Measurements from ENCODE around the gene CHD5. TPM values are rescaled to one million over a fixed set of nuclear protein-coding genes. Genes with fewer than 3 reads are reported as not detected.

The CHD5 gene
- total and polyA plus RNA-seq, 2 of the 4 experiments (the other 2 are of a cell fraction): under 0.01 to 0.09 TPM

DNA sequence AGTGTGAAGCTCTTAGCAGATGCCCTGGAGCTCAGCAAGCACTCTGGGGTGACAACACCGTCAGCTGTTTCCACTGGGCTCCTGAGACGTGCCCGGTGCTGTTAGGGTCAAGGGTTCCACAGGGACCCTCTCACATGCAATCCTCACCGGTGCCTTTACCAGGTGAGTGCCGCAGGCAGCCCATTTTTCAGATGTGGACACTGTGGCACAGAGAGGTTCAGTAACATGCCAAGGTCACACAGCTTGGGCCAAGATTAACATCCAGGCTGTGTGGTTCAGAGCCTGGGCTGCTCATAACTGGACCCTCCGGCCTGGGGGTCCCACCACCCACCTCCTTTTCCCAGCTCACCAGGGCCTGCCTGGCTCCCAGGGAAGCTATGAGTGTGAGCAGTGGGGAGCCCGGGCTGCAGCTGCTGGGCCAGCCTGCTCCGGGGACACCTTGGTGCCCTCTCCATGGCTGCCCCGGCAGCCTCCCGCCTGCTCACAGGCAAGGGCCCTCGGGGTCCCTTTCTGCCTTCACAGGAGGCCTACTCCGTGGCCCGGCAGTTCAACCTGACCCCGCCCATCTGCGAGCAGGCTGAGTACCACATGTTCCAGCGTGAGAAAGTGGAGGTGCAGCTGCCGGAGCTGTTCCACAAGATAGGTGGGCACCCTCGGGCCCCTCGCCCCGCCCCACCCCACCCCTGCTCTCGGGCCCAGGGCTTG lies 85.2 kb downstream of the CHD5 start:
- CTCF ChIA-PET: no interaction called here
- Histone ChIP-seq H3K9ac (ENCODE audit: low read depth, low read length) (no peak overlapping the region), H2AK5ac (ENCODE audit: low read depth, low read length) (no peak overlapping the region), H3K4ac (ENCODE audit: low read depth, low read length) (no peak overlapping the region), H3K18ac (ENCODE audit: low read depth, low read length) (no peak overlapping the region), H4K5ac (ENCODE audit: low read depth, low read length) (no peak overlapping the region), H2BK15ac (ENCODE audit: low read depth, low read length) (no peak overlapping the region), H2AK9ac (replicated peaks; ENCODE audit: low read depth, low read length, poor library complexity) (no peak overlapping the region), H3K4me1 (ENCODE audit: control insufficient read depth, insufficient read depth, low read length) (no peaks in the 10 kb centered on the region), H4K20me1 (ENCODE audit: insufficient read depth, low read length) (no peaks in the 10 kb centered on the region), H3K14ac (replicated peaks; ENCODE audit: low read depth, low read length) (no peak overlapping the region), H3K27me3 (ENCODE audit: control insufficient read depth, insufficient read depth, low read length) (peaks cover 4% of the 10 kb centered on the region; the same call in 1 of the 2 replicates), H4K8ac (ENCODE audit: low read depth in 2 of 2, low read length in 2 of 2) (no peak overlapping the region), H3K9me1 (ENCODE audit: insufficient read depth, low read length) (no peaks in the 10 kb centered on the region), H3K79me1 (ENCODE audit: low read depth in 1 of 2, low read length in 2 of 2) (no peaks in the 10 kb centered on the region), H2AFZ (replicated peaks; ENCODE audit: low read length, poor library complexity) (peak overlapping the region; percentile 43), H3K4me2 (ENCODE audit: low read depth, low read length) (no peak overlapping the region), H3K23ac (ENCODE audit: low read depth, low read length) (no peak overlapping the region), H3K56ac (ENCODE audit: extremely low read depth, insufficient read depth, low read length) (no peak overlapping the region), H3K9me3 (ENCODE audit: control insufficient read depth, insufficient read depth, low read length) (no peaks in the 10 kb centered on the region), H3K36me3 (ENCODE audit: control insufficient read depth, insufficient read depth, low read length) (no peaks in the 10 kb centered on the region), H2BK20ac (ENCODE audit: low read depth, low read length) (no peak overlapping the region), H4K91ac (ENCODE audit: insufficient read depth, low read depth, low read length) (no peak overlapping the region), H2BK120ac (ENCODE audit: low read depth, low read length) (no peak overlapping the region), H2BK5ac (ENCODE audit: low read depth, low read length, poor library complexity, severe bottlenecking) (no peak overlapping the region), H3K27ac (ENCODE audit: insufficient read depth, low read length) (no peak overlapping the region), H3K4me3 (ENCODE audit: insufficient read depth, low read depth, low read length) (no peak overlapping the region)
- ATAC-seq (ENCODE audit: low read depth) (no peak), DNase-seq (no peak)
- POLR2A ChIA-PET (ENCODE audit: unreplicated experiment): no interaction called here
- intact Hi-C loops (cut with micrococcal nuclease): no loop called here
- in situ Hi-C loops (cut with MboI; ENCODE audit: low sequenced_read_pairs): no loop called here
- TF ChIP-seq RFX5 (IDR thresholded peaks at IDR 0.05; ENCODE audit: low read depth, low read length) (no peak), RAD21 (IDR thresholded peaks at IDR 0.05; ENCODE audit: low read length) (no peak), BHLHE40 (IDR thresholded peaks at IDR 0.05; ENCODE audit: low read depth, low read length) (no peak), RCOR1 (IDR thresholded peaks at IDR 0.05; ENCODE audit: insufficient replicate concordance, low read length) (no peak), NFE2L2 (IDR thresholded peaks at IDR 0.05; ENCODE audit: low read depth, low read length) (no peak), SMC3 (IDR thresholded peaks at IDR 0.05; ENCODE audit: low read depth, low read length) (no peak)
- TF ChIP-seq, protein P1, sequence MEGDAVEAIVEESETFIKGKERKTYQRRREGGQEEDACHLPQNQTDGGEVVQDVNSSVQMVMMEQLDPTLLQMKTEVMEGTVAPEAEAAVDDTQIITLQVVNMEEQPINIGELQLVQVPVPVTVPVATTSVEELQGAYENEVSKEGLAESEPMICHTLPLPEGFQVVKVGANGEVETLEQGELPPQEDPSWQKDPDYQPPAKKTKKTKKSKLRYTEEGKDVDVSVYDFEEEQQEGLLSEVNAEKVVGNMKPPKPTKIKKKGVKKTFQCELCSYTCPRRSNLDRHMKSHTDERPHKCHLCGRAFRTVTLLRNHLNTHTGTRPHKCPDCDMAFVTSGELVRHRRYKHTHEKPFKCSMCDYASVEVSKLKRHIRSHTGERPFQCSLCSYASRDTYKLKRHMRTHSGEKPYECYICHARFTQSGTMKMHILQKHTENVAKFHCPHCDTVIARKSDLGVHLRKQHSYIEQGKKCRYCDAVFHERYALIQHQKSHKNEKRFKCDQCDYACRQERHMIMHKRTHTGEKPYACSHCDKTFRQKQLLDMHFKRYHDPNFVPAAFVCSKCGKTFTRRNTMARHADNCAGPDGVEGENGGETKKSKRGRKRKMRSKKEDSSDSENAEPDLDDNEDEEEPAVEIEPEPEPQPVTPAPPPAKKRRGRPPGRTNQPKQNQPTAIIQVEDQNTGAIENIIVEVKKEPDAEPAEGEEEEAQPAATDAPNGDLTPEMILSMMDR (conservative IDR thresholded peaks at IDR 0.05; ENCODE audit: low read depth, low read length): no peak
- TF ChIP-seq, protein P2, sequence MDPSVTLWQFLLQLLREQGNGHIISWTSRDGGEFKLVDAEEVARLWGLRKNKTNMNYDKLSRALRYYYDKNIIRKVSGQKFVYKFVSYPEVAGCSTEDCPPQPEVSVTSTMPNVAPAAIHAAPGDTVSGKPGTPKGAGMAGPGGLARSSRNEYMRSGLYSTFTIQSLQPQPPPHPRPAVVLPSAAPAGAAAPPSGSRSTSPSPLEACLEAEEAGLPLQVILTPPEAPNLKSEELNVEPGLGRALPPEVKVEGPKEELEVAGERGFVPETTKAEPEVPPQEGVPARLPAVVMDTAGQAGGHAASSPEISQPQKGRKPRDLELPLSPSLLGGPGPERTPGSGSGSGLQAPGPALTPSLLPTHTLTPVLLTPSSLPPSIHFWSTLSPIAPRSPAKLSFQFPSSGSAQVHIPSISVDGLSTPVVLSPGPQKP (IDR thresholded peaks at IDR 0.05; ENCODE audit: borderline replicate concordance, low read depth, low read length): no peak
- WGBS, 2 experiments (ENCODE audit: extremely low coverage in 2 of 2, insufficient read length in 1 of 2): 66% methylated on average over 12 of the region's 21 CpGs; no CpG with 5 or more reads in 1 of the 2 experiments
- dilution Hi-C loops (cut with HindIII; ENCODE audit: low sequenced_read_pairs, unreplicated experiment): no loop called here
- BruUV-seq (replicated peaks): no TSS peak

Data from IMR-90 (cell line).